COR-L47 (cell line): ENCODE results near the gene KLHDC3.
A peak's percentile ranks its signal among the peaks of the same experiment; 100 is the strongest.
"Not testable (repeated sequence)": the region's sequence is repeated elsewhere in the genome, so short reads cannot be mapped to it uniquely, and the experiment has no call there.

Source experiments
- DNase-seq: peaks from one replicate; lab custom pipeline; 2025; lab: John Stamatoyannopoulos, UW

Gene KLHDC3

DNA sequence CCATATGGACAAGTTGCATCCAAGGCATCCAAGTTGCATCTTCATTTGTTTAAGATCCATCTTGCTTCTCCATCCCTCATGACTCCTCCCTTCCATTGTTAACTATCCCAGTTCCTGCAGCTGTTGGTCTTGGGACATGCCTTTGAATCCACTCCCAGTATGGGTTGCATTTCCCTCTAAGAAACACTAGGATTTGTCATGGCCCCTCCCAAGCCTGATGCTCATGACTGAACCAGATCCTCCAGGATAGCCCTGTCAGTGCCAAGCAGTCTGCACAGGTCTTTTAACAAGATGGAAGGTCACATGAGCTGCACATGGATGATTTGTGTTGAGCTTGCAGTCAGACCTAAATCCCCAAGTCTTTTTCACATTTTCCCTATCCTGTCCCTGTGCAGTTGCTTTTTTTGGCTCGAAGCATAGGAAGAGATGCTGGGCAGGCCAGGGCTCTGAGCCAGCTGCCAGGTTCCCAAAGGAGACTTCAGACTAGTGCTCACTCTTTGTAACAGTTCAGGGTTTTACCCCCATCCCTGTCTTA is 25.5 kb upstream of the KLHDC3 start:
- no peak for DNase-seq

GRCh38 chr6:42989923-42990322 is 24.1 kb upstream of the KLHDC3 start:
- no peak for DNase-seq

- DNase-seq, result no peak
These were observed 20.6 kb upstream of the KLHDC3 start for GRCh38 chr6:42993445-42993844.

GRCh38 chr6:42996513-42996912 is 17.5 kb upstream of the KLHDC3 start:
- DNase-seq, result no peak

GRCh38 chr6:42998205-42998604 is 15.8 kb upstream of the KLHDC3 start:
- not testable (repeated sequence) for DNase-seq

- no peak for DNase-seq
These were observed 12.2 kb upstream of the KLHDC3 start for GRCh38 chr6:43001843-43002242.

GRCh38 chr6:43005844-43006243 is 8.2 kb upstream of the KLHDC3 start:
- no peak for DNase-seq

GRCh38 chr6:43006251-43006650 is 7.8 kb upstream of the KLHDC3 start:
- no peak for DNase-seq

DNA sequence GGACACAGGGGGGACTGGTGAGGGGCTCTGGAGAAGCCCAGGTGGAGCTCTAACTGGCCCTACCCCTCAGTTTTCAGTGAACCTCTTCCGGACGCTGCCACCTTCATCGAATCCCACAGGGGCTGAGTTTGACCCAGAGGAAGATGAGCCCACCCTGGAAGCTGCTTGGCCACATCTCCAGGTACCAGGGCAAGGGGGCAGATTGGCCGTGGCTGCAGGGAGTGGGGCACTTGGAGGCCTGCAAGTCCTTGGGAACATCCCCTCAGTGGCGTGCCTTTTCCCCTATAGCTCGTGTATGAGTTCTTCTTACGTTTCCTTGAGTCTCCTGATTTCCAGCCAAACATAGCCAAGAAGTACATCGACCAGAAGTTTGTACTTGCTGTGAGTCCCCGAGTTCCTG is 6.9 kb upstream of the KLHDC3 start:
- DNase-seq, result no peak

DNA sequence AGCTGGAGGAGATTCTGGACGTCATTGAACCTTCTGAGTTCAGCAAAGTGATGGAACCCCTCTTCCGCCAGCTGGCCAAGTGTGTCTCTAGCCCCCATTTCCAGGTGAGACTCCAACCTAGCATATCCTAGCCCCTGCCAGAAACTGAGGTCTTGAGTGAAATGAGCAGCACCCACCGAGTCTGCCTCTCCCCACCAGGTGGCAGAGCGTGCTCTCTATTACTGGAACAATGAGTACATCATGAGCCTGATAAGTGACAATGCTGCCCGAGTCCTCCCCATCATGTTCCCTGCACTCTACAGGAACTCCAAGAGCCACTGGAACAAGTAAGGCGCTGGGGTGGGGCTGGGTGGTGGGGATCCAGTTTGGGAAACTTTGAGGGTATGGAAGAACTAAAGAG is 4.9 kb upstream of the KLHDC3 start:
- DNase-seq, result peak; percentile 2

- DNase-seq, result no peak
These were observed 2.8 kb upstream of the KLHDC3 start for GRCh38 chr6:43011207-43011606.

DNA sequence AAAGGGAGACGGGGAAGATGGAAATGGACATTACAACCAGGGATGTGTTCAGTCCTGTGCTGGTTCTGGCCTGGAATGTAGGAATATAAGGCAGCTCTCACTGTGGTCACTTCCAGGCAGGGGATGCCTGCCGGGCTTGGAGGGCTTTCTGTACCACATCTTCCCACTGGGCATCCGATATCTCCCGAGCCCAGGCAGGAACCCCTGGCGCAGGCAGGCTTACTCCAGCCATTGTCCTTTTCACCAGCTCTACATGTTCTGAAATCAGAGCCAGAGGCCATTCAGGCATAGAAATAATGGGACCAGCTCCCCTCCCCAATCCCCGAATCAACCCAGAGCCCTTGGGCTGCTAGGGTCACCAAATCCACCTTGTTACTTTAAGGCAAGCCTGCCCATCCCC is 1.7 kb upstream of the KLHDC3 start:
- DNase-seq, result no peak

GRCh38 chr6:43013097-43013842 is 779 bp upstream of the KLHDC3 start:
- DNase-seq, result no peak

DNA sequence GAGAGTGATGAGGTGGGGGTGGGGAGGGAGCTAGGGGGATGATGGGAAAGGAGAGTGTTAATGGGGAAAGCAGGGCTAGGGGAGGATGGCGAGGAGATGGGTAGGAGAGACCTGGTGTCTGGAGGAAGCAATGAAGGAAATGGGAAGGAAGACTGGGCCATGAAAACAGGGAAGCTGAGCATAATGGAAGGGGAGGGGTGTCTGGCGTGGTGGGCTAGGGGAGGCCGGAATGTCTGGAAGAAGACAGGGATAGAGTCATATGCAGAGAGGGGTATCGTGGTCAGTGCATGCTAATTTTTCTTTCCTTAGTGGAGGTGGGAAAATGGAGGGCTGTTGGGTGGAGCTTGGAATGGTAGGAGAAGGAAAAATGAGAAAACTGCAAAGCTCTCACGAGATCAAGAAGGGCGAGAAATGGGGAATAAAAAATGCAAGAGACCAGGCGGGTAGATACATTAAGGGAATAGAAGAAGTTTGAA is 423 bp downstream of the KLHDC3 start:
- DNase-seq, result no peak

DNA sequence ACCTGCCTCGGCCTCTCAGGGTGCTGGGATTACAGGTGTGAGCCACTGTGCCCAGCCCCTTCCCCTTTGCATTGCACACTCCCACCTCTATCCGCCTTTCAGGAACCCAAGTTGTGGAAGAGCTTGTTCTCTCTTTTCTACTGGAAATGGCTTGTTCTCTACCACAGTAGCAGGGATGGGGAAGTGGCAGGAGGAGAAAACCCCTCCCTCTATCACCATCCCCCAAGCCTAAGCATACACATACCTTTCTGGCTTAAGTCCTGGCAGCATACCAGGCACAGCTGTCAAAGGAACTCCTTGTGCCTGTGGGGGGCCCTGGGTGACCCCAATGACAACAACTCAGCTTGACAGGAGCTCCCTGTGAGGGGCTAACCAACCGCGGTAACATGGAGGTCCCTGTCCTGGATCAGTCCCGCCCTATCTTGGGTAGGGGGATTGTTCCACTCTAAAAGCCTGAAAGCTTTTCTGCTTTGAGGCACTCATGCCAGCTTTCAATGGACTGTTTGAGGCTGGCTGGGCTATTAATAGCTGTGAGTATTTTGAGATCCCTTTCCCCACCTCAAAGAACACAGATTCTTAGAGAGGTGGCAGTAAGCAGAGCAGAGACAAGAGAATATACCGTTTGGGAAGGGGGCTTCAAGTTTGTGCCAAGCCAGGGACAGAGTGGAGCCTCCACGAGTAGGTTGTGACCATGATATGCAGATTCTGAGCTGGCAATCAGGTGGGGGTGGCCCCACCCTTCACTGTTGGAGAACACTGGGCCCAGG is 2.3 kb downstream of the KLHDC3 start:
- no peak for DNase-seq

DNA sequence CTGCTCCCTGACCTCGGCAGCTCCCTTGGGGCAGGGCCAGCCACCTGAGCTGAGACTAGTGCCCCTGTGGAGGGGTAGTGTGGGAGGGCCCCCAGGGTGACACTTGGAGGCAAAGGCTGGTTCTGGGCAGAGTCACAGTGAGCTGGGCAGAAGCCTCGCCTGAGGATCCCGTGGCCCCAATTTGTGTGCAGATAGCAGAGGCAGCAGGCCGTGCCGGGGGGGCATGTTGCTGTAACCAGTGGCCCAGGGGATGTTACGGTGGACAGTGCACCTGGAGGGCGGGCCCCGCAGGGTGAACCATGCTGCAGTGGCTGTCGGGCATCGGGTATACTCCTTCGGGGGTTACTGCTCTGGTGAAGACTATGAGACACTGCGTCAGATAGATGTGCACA is 2.9 kb downstream of the KLHDC3 start:
- no peak for DNase-seq

- no peak for DNase-seq
These were observed 5.1 kb downstream of the KLHDC3 start for GRCh38 chr6:43019152-43019551.

- no peak for DNase-seq
These were observed 6.1 kb downstream of the KLHDC3 start for GRCh38 chr6:43020052-43020705.

GRCh38 chr6:43020847-43021246 is 6.8 kb downstream of the KLHDC3 start:
- DNase-seq, result no peak

GRCh38 chr6:43021270-43022047 is 7.4 kb downstream of the KLHDC3 start, which contains the start of gene RRP36:
TSS of gene RRP36 (plus strand) at chr6:43021623. CDS start at chr6:43021655, 32 bp downstream.
- peak; percentile 42 for DNase-seq

DNA sequence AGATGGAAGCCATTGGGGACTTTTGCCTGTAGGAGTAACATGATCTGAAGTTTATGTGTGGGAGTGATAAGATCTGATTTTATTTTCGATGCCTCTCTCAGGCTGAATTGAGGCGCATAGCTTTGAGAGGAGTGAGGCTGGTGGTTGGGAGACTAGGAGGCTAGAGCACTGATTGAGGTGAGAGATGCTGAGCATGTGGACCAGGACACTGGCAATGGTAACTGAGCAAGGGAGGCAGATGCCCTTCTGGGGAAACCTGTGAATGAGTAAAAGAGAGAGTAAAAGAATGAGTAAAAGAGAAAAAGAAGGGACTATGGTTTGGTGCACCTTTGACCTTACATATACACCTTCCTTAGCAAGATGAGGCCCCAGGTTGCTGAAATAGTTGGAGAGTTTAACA is 10.4 kb downstream of the KLHDC3 start:
- DNase-seq, result no peak

- DNase-seq, result no peak
These were observed 12.3 kb downstream of the KLHDC3 start for GRCh38 chr6:43026365-43026764.
